IMR-90 (cell line): ENCODE results near the gene DND1. TPM values are rescaled to one million over a fixed set of nuclear protein-coding genes. Genes with fewer than 3 reads are reported as not detected.
A peak's percentile ranks its signal among the peaks of the same experiment; 100 is the strongest.

Source experiments
- ATAC-seq: fragments of 200-7000 bp; cut with Tn5 transposase; 2 replicates; pipeline ENCODE4 v1.9.1; 2020; ENCODE audit warnings: low read depth, mild to moderate bottlenecking, moderate library complexity
- BruUV-seq: library from RNA; stranded (reverse); fragments of 400-500 nt; replicated peaks from 2 replicates; lab custom pipeline; 2021; lab: Mats Ljungman, UMichigan
- CTCF ChIA-PET: fragments of 300-600 bp; formaldehyde crosslinking; extraction: SDS; loops from one replicate; lab custom pipeline; 2021; ENCODE audit warnings: antibody characterized with exemption; lab: Yijun Ruan, JAX
- POLR2A ChIA-PET: fragments of 300-600 bp; sonication (Branson Sonifier 250); formaldehyde crosslinking; loops from one replicate; lab custom pipeline; 2022; ENCODE audit warnings: antibody characterized with exemption; ENCODE audit not compliant: unreplicated experiment; lab: Charles Lee
- DNase-seq: peaks from one replicate; pipeline ENCODE4 v3.0.0; 2013
- H2AFZ ChIP-seq: replicated peaks from 2 replicates; pipeline ENCODE3; 2013; ENCODE audit warnings: low read length, mild to moderate bottlenecking; ENCODE audit not compliant: poor library complexity
- H2AK5ac ChIP-seq: 2 replicates; pipeline ENCODE4 v1.6.1; 2013; ENCODE audit warnings: low read depth, low read length, inconsistent platforms
- H2AK9ac ChIP-seq: replicated peaks from 2 replicates; pipeline ENCODE3; 2013; ENCODE audit warnings: mild to moderate bottlenecking, low read depth, low read length, moderate library complexity; ENCODE audit not compliant: poor library complexity
- H2BK120ac ChIP-seq: 2 replicates; pipeline ENCODE4 v1.6.1; 2013; ENCODE audit warnings: low read depth, low read length, inconsistent platforms
- H2BK15ac ChIP-seq: 3 replicates; pipeline ENCODE4 v1.6.1; 2013; ENCODE audit warnings: low read depth, low read length, inconsistent platforms
- H2BK20ac ChIP-seq: 2 replicates; pipeline ENCODE4 v1.6.1; 2013; ENCODE audit warnings: low read depth, mild to moderate bottlenecking, inconsistent platforms, low read length, moderate library complexity
- H2BK5ac ChIP-seq: 2 replicates; pipeline ENCODE4 v1.6.1; 2013; ENCODE audit warnings: mild to moderate bottlenecking, low read depth, low read length, inconsistent platforms; ENCODE audit not compliant: poor library complexity, severe bottlenecking
- H3K14ac ChIP-seq: replicated peaks from 2 replicates; pipeline ENCODE4 v1.6.1; 2013; ENCODE audit warnings: low read depth, low read length, inconsistent platforms
- H3K18ac ChIP-seq: 2 replicates; pipeline ENCODE4 v1.6.1; 2013; ENCODE audit warnings: low read depth, low read length, control low read depth
- H3K23ac ChIP-seq: 2 replicates; pipeline ENCODE4 v1.6.1; 2013; ENCODE audit warnings: low read depth, low read length, inconsistent platforms
- H3K27ac ChIP-seq: 2 replicates; pipeline ENCODE4 v1.5.1; 2013; ENCODE audit warnings: mild to moderate bottlenecking, control low read depth, low read length; ENCODE audit not compliant: insufficient read depth
- H3K27me3 ChIP-seq: 2 replicates; pipeline ENCODE4 v1.6.1; 2013; ENCODE audit warnings: low read length; ENCODE audit not compliant: control insufficient read depth, insufficient read depth
- H3K36me3 ChIP-seq: 2 replicates; pipeline ENCODE4 v1.6.1; 2013; ENCODE audit warnings: low read length, mixed read lengths; ENCODE audit not compliant: control insufficient read depth, insufficient read depth
- H3K4ac ChIP-seq: 2 replicates; pipeline ENCODE4 v1.6.1; 2013; ENCODE audit warnings: low read depth, low read length, inconsistent platforms
- H3K4me1 ChIP-seq: 2 replicates; pipeline ENCODE4 v1.6.1; 2013; ENCODE audit warnings: low read length, mixed read lengths; ENCODE audit not compliant: control insufficient read depth, insufficient read depth
- H3K4me2 ChIP-seq: 2 replicates; pipeline ENCODE4 v1.6.1; 2013; ENCODE audit warnings: low read depth, mild to moderate bottlenecking, control low read depth, low read length, moderate library complexity
- H3K4me3 ChIP-seq: 2 replicates; pipeline ENCODE4 v1.5.1; 2013; ENCODE audit warnings: low read depth, mild to moderate bottlenecking, control low read depth, low read length, moderate library complexity; ENCODE audit not compliant: insufficient read depth
- H3K56ac ChIP-seq: 2 replicates; pipeline ENCODE4 v1.6.1; 2013; ENCODE audit warnings: low read length, inconsistent platforms; ENCODE audit not compliant: insufficient read depth; ENCODE audit errors: extremely low read depth
- H3K79me1 ChIP-seq, 2 experiments: 2 replicates each; pipeline ENCODE4 v1.6.1; 2013; ENCODE audit warnings: low read length in 2 of 2, inconsistent platforms in 1 of 2, low read depth in 1 of 2
- H3K9ac ChIP-seq: 2 replicates; pipeline ENCODE4 v1.6.1; 2013; ENCODE audit warnings: low read depth, low read length, control low read depth
- H3K9me1 ChIP-seq: 2 replicates; pipeline ENCODE4 v1.6.1; 2013; ENCODE audit warnings: low read length, inconsistent platforms; ENCODE audit not compliant: insufficient read depth
- H3K9me3 ChIP-seq: 2 replicates; pipeline ENCODE4 v1.6.1; 2013; ENCODE audit warnings: low read length; ENCODE audit not compliant: control insufficient read depth, insufficient read depth
- H4K20me1 ChIP-seq: 2 replicates; pipeline ENCODE4 v1.6.1; 2013; ENCODE audit warnings: low read length, inconsistent platforms; ENCODE audit not compliant: insufficient read depth
- H4K5ac ChIP-seq: 2 replicates; pipeline ENCODE4 v1.6.1; 2013; ENCODE audit warnings: mild to moderate bottlenecking, low read depth, low read length, control low read depth
- H4K8ac ChIP-seq, 2 experiments: 2 replicates each; pipeline ENCODE4 v1.6.1; 2013; ENCODE audit warnings: low read depth in 2 of 2, low read length in 2 of 2, control low read depth in 1 of 2, inconsistent platforms in 1 of 2
- H4K91ac ChIP-seq: 2 replicates; pipeline ENCODE4 v1.6.1; 2013; ENCODE audit warnings: low read depth, low read length, inconsistent platforms; ENCODE audit not compliant: insufficient read depth
- BHLHE40 ChIP-seq: fragments of 150-350 bp; IDR thresholded peaks from 2 replicates; pipeline ENCODE4 v1.6.1; 2016; ENCODE audit warnings: mild to moderate bottlenecking, low read depth, low read length
- CEBPB ChIP-seq: IDR thresholded peaks from 2 replicates; pipeline ENCODE4 v1.6.1; 2012; ENCODE audit warnings: low read depth, low read length, improper control_type of control experiment
- CHD1 ChIP-seq: IDR thresholded peaks from 2 replicates; pipeline ENCODE4 v1.6.1; 2012; ENCODE audit warnings: low read depth, low read length, improper control_type of control experiment
- FOS ChIP-seq: fragments of 150-350 bp; IDR thresholded peaks from 2 replicates; pipeline ENCODE4 v1.6.1; 2016; ENCODE audit warnings: low read depth, low read length
- MAFK ChIP-seq: IDR thresholded peaks from 2 replicates; pipeline ENCODE4 v1.6.1; 2012; ENCODE audit warnings: low read depth, low read length, improper control_type of control experiment
- MAZ ChIP-seq: IDR thresholded peaks from 2 replicates; pipeline ENCODE4 v1.6.1; 2012; ENCODE audit warnings: low read depth, mild to moderate bottlenecking, low read length, improper control_type of control experiment, moderate library complexity, borderline replicate concordance
- NFE2L2 ChIP-seq: fragments of 150-350 bp; IDR thresholded peaks from 2 replicates; pipeline ENCODE4 v1.6.1; 2016; ENCODE audit warnings: low read depth, mild to moderate bottlenecking, low read length
- POLR2A ChIP-seq: IDR thresholded peaks from 2 replicates; pipeline ENCODE4 v1.6.1; 2012; ENCODE audit warnings: mild to moderate bottlenecking, low read depth, low read length
- RAD21 ChIP-seq: IDR thresholded peaks from 2 replicates; pipeline ENCODE4 v1.6.1; 2012; ENCODE audit warnings: low read length, improper control_type of control experiment
- RCOR1 ChIP-seq: IDR thresholded peaks from 2 replicates; pipeline ENCODE4 v1.6.1; 2012; ENCODE audit warnings: mild to moderate bottlenecking, low read length, improper control_type of control experiment; ENCODE audit not compliant: insufficient replicate concordance
- RFX5 ChIP-seq: IDR thresholded peaks from 2 replicates; pipeline ENCODE4 v1.8.0; 2012; ENCODE audit warnings: low read depth, mild to moderate bottlenecking, low read length, moderate library complexity
- SMC3 ChIP-seq: fragments of 150-350 bp; IDR thresholded peaks from 2 replicates; pipeline ENCODE4 v1.6.1; 2016; ENCODE audit warnings: low read depth, mild to moderate bottlenecking, antibody characterized with exemption, low read length, moderate library complexity
- WGBS, 2 experiments: methylation state at CpG; one replicate each; pipeline versions ENCODE4 v1.1.5 to v1.1.7; 2013; ENCODE audit warnings: missing lambda C conversion rate in 2 of 2; ENCODE audit not compliant: insufficient read length in 1 of 2; ENCODE audit errors: extremely low coverage in 2 of 2; 5-methylcytosine and 5-hydroxymethylcytosine counted together
- dilution Hi-C: fragments of 300-500 bp; cut with HindIII; formaldehyde crosslinking; loops from one replicate; pipeline ENCODE4 v1.14.3; 2018; ENCODE audit warnings: low sequenced_read_pairs; ENCODE audit not compliant: unreplicated experiment
- in situ Hi-C: fragments of 300-500 bp; cut with MboI; formaldehyde crosslinking; loops from 3 replicates; pipeline ENCODE4 v1.14.3; 2019; ENCODE audit warnings: low sequenced_read_pairs, inconsistent platforms, mixed read lengths
- intact Hi-C: fragments of 100-400 bp; cut with micrococcal nuclease; formaldehyde crosslinking; loops from 2 replicates; pipeline ENCODE4 v1.10.0; 2022
- polyA plus RNA-seq, 3 experiments: library from polyadenylated mRNA; depleted of rRNA; stranded (reverse); fragments of >200 nt; gene quantifications; 2 replicates each; pipeline ENCODE4 v1.2.3, GENCODE V29; 2012; ENCODE audit warnings: low replicate concordance in 1 of 3
- total RNA-seq: library from RNA; depleted of rRNA; stranded (reverse); fragments of >200 nt; gene quantifications from 2 replicates; pipeline ENCODE4 v1.2.3, GENCODE V29; 2012
- TF ChIP-seq, protein P1 (sequence below): fragments of 150-350 bp; IDR thresholded peaks from 2 replicates; pipeline ENCODE4 v1.6.1; 2016; ENCODE audit warnings: low read depth, mild to moderate bottlenecking, low read length, moderate library complexity, borderline replicate concordance
- TF ChIP-seq, protein P2 (sequence below): conservative IDR thresholded peaks from 2 replicates; pipeline ENCODE4 v1.5.1; 2012; ENCODE audit warnings: mild to moderate bottlenecking, low read depth, low read length, improper control_type of control experiment

DND1 gene
- total and polyA plus RNA-seq, 2 of the 4 experiments (the other 2 are of a cell fraction), result under 0.01 to 0.67 TPM

DNA sequence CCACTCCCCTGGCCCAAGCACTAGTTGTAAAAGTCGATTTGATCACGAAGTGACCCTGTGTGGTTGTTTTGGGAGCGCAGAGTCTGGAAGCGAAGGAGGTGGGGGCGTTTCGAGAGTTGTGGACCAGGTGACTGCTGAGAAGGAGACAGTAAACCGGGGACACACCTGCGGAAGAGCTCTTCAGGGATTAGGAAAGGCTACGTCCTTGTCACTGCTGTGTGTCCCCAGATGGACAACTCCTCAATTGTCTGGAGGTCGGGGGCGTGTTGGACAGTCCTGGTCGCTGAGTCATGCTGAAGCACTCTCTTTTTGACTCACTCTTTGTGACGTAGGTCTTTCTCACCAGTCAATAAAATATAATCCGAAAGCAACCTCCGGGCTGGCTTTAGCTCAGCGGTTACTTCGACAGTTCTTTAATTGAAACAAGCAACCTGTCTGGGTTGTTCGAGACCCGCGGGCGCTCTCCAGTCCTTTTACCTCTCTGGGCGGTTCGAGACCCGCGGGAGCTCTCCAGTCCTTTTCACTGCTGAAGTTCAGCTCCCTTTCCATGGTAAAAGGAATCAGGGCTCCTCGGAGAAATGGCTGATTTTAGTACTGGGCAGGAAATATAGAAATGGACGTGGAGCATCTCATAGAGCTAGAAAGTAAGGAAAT lies 37.6 kb upstream of the DND1 start:
- H3K23ac ChIP-seq, result 0 out of 2 replicates have a peak overlapping the region, but pooled peaks have one; percentile 6
- peak overlapping the region; percentile 15 for H2AK9ac ChIP-seq
- H2BK15ac ChIP-seq, result peak overlapping the region; percentile 42; the same call in 1 of the 3 replicates
- H3K9me3 ChIP-seq, result no peaks in the 10 kb centered on the region
- no peaks in the 10 kb centered on the region for H3K79me1 ChIP-seq
- H4K91ac ChIP-seq, result 0 out of 2 replicates have a peak overlapping the region, but pooled peaks have one; percentile 27
- H2AK5ac ChIP-seq, result no peak overlapping the region
- H3K18ac ChIP-seq, result peak overlapping the region; percentile 47
- H4K8ac ChIP-seq, result peak overlapping the region in 1 of 2 experiments; percentile 67; a peak in 2 of 4 replicates
- H3K9ac ChIP-seq, result peak overlapping the region; percentile 72
- H3K36me3 ChIP-seq, result peaks cover 2% of the 10 kb centered on the region
- peak overlapping the region; percentile 60 for H3K4me3 ChIP-seq
- 0 out of 2 replicates have a peak, but pooled peaks cover 5% of the 10 kb centered on the region for H4K20me1 ChIP-seq
- H4K5ac ChIP-seq, result peak overlapping the region; percentile 47
- H2BK120ac ChIP-seq, result peak overlapping the region; percentile 49
- H3K14ac ChIP-seq, result peak overlapping the region; percentile 8; the same call in 1 of the 2 replicates
- peak overlapping the region; percentile 51 for H2BK5ac ChIP-seq
- H3K4ac ChIP-seq, result peak overlapping the region; percentile 37
- dilution Hi-C loops, result no loop called here
- no peaks in the 10 kb centered on the region for H3K27me3 ChIP-seq
- ChIA-PET POLR2A (interaction anchor here (0.9 kb wide), 1 partner anchor 11 kb away, joined by 4 read pairs; the partner anchor contains the start of gene ZMAT2), CTCF (interaction anchor here (0.5 to 0.6 kb wide), 2 partner anchors 9 to 857 kb away, joined by 3 to 4 read pairs; no protein-coding TSS in a partner anchor)
- no peaks in the 10 kb centered on the region for H3K9me1 ChIP-seq
- peak overlapping the region; percentile 81 for H3K4me2 ChIP-seq
- TF ChIP-seq RAD21 (no peak), FOS (peak; percentile 99), RFX5 (no peak), BHLHE40 (no peak), POLR2A (peak; percentile 83), MAFK (peak; percentile 40; the same call in 1 of the 2 replicates), CEBPB (no peak; the same call in 1 of the 2 replicates), RCOR1 (peak; percentile 28), SMC3 (no peak; the same call in 1 of the 2 replicates), NFE2L2 (peak; percentile 94), MAZ (peak; percentile 69; the same call in 1 of the 2 replicates), CHD1 (no peak; the same call in 1 of the 2 replicates)
- TF ChIP-seq, protein P1, sequence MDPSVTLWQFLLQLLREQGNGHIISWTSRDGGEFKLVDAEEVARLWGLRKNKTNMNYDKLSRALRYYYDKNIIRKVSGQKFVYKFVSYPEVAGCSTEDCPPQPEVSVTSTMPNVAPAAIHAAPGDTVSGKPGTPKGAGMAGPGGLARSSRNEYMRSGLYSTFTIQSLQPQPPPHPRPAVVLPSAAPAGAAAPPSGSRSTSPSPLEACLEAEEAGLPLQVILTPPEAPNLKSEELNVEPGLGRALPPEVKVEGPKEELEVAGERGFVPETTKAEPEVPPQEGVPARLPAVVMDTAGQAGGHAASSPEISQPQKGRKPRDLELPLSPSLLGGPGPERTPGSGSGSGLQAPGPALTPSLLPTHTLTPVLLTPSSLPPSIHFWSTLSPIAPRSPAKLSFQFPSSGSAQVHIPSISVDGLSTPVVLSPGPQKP, result no peak
- TF ChIP-seq, protein P2, sequence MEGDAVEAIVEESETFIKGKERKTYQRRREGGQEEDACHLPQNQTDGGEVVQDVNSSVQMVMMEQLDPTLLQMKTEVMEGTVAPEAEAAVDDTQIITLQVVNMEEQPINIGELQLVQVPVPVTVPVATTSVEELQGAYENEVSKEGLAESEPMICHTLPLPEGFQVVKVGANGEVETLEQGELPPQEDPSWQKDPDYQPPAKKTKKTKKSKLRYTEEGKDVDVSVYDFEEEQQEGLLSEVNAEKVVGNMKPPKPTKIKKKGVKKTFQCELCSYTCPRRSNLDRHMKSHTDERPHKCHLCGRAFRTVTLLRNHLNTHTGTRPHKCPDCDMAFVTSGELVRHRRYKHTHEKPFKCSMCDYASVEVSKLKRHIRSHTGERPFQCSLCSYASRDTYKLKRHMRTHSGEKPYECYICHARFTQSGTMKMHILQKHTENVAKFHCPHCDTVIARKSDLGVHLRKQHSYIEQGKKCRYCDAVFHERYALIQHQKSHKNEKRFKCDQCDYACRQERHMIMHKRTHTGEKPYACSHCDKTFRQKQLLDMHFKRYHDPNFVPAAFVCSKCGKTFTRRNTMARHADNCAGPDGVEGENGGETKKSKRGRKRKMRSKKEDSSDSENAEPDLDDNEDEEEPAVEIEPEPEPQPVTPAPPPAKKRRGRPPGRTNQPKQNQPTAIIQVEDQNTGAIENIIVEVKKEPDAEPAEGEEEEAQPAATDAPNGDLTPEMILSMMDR, result no peak
- BruUV-seq, result no TSS peak
- H3K27ac ChIP-seq, result peak overlapping the region; percentile 77
- intact Hi-C loops, result no loop called here
- ATAC-seq (peak; percentile 98), DNase-seq (peak; percentile 97)
- H2AFZ ChIP-seq, result peak overlapping the region; percentile 84
- in situ Hi-C loops, result no loop called here
- WGBS, 2 experiments, result 5% methylated on average over 16 of the region's 27 CpGs; no CpG with 5 or more reads in 1 of the 2 experiments
- H2BK20ac ChIP-seq, result peak overlapping the region; percentile 30; the same call in 1 of the 2 replicates
- H3K56ac ChIP-seq, result 0 out of 2 replicates have a peak overlapping the region, but pooled peaks have one; percentile 55
- no peaks in the 10 kb centered on the region for H3K4me1 ChIP-seq
